GM12875 (cell line): ENCODE results near the gene ALDOC.
"Not testable (repeated sequence)": the region's sequence is repeated elsewhere in the genome, so short reads cannot be mapped to it uniquely, and the experiment has no call there.

Source experiments
- H3K4me3 ChIP-seq: one replicate; pipeline ENCODE4 v1.5.1; 2011; ENCODE audit warnings: low read depth, low read length, control low read depth
- CTCF ChIP-seq: IDR thresholded peaks from 2 replicates; pipeline ENCODE4 v1.5.1; 2011; ENCODE audit warnings: low read depth, mild to moderate bottlenecking, control low read depth, inconsistent platforms, low read length, moderate library complexity, borderline replicate concordance; ENCODE audit not compliant: insufficient read depth

The ALDOC gene

GRCh38 chr17:28615260-28615940 is 38.7 kb upstream of the ALDOC start:
- TF ChIP-seq CTCF, result no peak
- H3K4me3 ChIP-seq, result no peak overlapping the region

- no peak within 1 kb of the TSS for H3K4me3 ChIP-seq
- TF ChIP-seq CTCF, result no peak
Measured at GRCh38 chr17:28613931-28614381, 37.3 kb upstream of the ALDOC start, which contains the start of gene RSKR. Gene RSKR (minus strand): TSS chr17:28614185. CDS start chr17:28614161, 24 bp downstream.

GRCh38 chr17:28612936-28613872 is 36.5 kb upstream of the ALDOC start:
- peak; percentile 77 for TF ChIP-seq CTCF
- no peak overlapping the region for H3K4me3 ChIP-seq

- no peak for TF ChIP-seq CTCF
Measured at GRCh38 chr17:28612531-28612930, 35.8 kb upstream of the ALDOC start.

GRCh38 chr17:28610376-28610775 is 33.7 kb upstream of the ALDOC start:
- no peak for TF ChIP-seq CTCF

More at GRCh38 chr17:28612531-28612930, 35.8 kb upstream of the ALDOC start:
- no peak overlapping the region for H3K4me3 ChIP-seq

GRCh38 chr17:28604031-28604430 is 27.3 kb upstream of the ALDOC start:
- not testable (repeated sequence) for H3K4me3 ChIP-seq

More at GRCh38 chr17:28610376-28610775, 33.7 kb upstream of the ALDOC start:
- no peak overlapping the region for H3K4me3 ChIP-seq

- peak overlapping the region; percentile 96 for H3K4me3 ChIP-seq
- no peak for TF ChIP-seq CTCF
Measured at GRCh38 chr17:28599311-28600184, 22.9 kb upstream of the ALDOC start.
